DMS79 treated with DMSO at 0.1 percent for 48 hours (cell line): ENCODE data around the gene NDUFA11.
"Not testable (repeated sequence)": the region's sequence is repeated elsewhere in the genome, so short reads cannot be mapped to it uniquely, and the experiment has no call there.

Experiments used
- DNase-seq: peaks from one replicate; lab custom pipeline; 2025; lab: John Stamatoyannopoulos, UW

Gene NDUFA11

DNA sequence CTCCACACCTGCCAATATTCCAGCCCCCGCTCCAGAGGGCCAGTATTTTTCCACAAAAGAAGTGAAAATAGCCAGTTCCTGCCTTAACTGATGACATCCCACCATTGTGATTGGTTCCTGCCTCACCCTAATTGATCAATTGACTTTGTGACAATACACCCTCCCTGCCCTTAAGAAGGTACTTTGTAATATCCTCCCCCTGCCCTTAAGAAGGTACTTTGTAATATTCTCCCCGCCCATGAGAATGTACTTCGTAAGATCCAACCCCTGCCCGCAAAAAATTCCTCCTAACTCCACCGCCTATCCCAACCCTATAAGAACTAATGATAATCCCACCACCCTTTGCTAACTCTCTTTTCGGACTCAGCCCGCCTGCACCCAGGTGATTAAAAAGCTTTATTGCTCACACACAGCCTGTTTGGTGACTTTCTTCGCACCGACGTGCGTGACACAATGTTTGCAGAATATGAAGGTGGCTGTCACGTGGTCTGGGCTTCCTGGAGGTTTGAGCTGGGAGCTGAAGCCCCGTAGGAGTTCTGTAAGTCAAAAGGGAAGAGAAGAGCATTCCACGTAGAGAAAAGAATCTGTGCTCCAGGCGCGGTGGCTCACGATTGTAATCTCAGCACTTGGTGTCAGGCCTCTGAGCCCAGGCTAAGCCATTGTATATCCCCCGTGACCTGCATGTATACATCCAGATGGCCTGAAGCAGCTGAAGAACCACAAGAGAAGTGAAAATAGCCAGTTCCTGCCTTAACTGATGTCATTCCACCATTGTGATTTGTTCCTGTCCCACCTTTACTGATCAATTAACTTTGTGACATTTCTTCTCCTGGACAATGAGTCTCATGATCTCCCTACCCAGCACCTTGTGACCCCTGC lies 46.1 kb downstream of the NDUFA11 start:
- DNase-seq, result no peak

DNA sequence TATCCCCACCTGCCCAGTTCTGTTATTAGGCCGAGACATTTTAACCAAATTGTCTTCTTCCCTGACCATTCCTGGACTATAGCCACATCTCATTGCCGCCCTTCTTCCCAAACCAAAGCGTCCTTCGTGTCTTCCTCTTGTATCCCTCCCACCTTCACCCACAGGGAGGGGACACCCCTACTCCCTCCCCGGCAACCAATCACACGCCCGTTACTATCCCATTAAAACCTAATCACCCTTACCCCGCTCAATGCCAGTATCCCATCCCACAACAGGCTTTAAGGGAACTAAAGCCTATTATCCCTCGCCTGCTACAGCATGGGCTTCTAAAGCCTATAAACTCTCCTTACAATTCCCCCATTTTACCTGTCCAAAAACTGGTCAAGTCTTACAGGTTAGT lies 48.4 kb downstream of the NDUFA11 start:
- DNase-seq, result not testable (repeated sequence)

DNA sequence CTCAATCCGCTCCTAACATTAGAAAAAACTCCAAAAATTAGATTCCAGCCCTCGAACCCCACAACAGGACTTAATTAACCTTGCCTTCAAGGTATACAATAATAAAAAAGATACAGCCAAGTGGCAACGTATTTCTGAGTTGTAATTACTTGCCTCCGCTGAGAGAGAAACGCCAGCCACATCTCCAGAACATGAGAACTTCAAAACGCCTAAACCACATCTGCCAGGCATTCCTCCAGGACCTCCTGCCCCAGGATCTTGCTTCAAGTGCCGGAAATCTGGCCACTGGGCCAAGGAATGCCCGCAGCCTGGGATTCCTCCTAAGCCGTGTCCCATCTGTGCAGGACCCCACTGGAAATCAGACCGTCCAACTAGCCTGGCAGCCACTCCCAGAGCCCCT lies 49.5 kb downstream of the NDUFA11 start:
- not testable (repeated sequence) for DNase-seq

DNA sequence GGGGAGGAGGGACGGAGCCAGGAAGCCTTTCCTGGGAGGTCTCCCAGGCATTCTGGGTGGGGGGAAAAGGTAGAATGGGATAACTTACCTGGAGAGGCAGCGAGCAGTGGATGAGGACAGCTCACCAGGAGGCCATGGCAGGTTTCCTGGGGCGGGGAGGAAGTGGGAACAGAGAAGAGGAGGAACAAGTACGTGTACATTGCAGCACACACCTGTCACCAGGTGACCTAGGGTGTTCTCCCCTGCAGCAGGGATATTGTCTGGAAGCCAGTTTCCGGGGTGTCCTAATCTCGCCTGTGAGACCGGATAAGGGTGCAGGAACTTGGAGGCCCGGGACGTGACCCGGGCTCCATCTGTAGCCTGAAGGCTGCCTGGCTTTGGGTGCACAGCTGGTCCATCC lies 52.3 kb downstream of the NDUFA11 start, which contains the start of gene FUT3:
FUT3 (minus strand) TSS at position 148 of the 400 bp plus-strand sequence.
- peak; percentile 64 for DNase-seq

DNA sequence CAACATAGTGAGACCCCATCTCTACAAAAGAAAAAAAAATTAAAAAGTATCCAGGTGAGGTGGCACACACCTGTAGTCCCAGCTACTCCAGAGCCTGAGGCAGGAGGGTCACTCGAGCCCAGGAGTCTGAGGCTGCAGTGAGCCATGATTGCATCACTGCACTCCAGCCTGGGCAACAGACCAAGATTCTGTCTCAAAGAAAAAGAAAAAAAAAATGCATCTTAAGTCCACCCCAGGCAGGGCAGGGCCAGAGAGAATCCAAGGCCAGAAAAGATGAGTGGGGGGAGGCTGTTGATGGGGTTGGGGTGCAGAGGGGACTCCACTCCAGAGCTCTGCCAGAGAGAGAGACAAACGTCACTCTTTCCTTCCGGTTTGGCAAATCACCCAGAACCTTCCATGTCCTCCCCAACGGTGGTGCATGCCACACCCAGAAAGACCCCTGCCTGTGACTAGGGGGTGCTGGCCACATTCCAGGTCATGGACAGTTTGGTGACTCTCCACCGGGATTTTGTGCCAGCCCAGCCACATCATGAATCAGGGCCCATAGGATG lies 52.8 kb downstream of the NDUFA11 start:
- DNase-seq, result peak; percentile 77

DNA sequence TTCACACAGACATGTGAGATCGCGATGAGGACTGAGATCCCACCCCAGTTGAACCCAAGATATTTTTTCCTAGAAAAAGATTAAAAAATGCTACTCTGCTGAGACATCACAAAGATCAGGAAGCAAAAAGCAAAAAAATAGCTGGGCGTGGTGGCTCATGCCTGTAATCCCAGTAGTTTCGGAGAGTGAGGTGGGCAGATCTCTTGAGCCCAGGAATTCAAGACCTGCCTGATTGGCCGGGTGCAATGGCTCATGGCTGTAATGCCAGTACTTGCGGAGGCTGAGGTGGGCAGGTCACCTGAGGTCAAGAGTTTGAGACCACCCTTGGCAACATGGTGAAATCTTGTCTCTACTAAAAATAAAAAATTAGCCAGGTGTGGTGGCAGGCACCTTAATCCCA lies 53.4 kb downstream of the NDUFA11 start:
- DNase-seq, result no peak

DNA sequence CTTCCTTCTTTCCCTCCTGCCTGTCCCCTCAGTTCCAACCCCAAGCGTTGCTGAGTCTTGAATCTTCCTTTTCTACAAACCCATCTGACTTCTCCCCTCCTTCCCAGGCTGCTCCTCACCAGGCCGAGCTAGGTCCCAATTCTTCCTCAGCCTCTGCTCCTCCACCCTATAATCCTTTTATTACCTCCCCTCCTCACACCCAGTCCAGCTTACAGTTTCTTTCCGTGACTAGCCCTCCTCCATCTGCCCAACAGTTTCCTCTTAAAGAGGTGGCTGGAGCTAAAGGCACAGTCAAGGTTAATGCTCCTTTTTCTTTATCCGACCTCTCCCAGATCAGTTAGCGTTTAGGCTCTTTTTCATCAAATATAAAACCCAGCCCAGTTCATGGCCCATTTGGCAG lies 55.0 kb downstream of the NDUFA11 start:
- not testable (repeated sequence) for DNase-seq

DNA sequence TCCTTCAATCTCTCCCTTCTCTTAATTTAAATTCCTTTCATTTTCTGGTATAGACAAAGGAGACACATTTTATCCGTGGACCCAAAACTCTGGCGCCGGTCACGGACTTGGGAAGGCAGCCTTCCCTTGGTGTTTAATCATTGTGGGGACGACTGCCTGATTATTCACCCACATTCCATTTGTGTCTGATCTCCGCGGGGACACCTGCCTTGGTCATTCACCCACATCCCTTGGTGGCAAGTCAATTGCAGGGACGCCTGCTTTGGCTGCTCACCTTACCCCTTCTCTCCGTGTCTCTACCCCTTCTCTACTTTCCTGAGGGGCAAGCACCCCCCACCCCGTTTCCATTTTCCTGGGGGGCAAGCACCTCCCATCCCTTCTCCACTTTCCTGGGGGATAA lies 55.7 kb downstream of the NDUFA11 start:
- not testable (repeated sequence) for DNase-seq
